ENCODE results near the gene SERGEF.

Gene SERGEF

DNA sequence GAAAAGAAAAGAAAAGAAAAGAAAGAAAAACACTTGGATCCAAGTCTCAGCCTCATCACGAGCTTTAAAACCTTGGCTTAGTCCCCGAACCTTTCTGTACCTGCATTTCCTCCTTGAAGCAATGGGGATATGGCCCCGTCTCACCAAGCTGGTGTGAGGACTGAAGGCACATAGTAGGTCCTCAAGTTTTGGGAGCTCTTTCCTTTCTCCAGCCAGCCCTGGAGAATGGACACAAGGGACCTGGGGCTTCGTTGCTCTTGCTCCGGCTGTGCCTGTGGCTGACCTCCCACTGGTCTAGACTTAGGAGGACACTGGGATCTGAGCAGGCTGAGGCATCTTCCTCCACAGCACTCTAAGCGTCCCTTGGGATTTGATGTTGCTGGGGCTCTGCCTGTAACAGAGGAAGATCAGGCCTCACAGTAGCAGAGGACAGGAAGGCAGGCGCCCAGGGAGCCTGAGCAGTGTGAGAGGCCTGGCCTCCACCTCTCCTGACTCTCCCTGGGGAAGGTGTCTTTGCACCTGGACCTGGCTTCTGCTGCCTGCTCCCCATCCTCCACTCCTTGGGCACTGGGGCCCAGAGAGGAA is 245.5 kb downstream of the SERGEF start:
- H3K4me3 ChIP-seq (ENCODE audit: low read depth, low read length) = no peak overlapping the region
- DNase-seq (ENCODE audit: low read depth) = no peak

DNA sequence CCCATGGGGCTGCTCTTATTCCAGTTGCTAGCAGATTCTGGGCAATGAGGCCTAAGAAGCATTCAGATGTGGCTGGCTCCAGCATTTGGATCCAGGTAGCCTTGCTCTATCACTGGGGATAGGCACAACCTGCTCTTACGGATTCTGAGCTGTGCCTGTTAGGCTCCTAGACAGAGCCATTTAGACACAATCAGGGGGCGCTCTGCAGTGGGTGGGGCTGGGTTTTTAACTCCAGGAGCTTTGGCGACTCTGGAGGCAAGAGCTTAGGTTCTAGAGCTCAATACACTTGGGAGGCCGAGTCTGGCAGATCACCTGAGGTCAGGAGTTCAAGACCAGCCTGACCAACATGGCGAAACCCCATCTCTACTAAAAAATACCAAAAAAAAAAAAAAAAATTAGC is 246.3 kb downstream of the SERGEF start:
- no peak for DNase-seq (ENCODE audit: low read depth)
- no peak overlapping the region for H3K4me3 ChIP-seq (ENCODE audit: low read depth, low read length)

DNA sequence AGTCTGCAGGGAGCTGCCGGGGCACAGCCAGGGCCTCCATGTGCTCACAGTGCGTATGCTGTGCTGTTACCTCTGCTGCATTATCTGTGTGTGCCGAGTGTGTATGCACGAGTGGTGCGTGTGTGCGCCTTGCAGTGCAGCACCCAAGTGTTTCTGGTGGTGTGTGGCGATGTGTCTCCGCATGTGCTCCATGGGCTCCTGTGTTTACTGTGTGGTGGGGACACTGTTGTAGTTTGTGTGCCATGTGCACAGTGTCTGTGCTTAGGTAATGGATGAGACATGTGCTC is 246.8 kb downstream of the SERGEF start:
- H3K4me3 ChIP-seq (ENCODE audit: low read depth, low read length) = no peak overlapping the region
- no peak for DNase-seq (ENCODE audit: low read depth)

DNA sequence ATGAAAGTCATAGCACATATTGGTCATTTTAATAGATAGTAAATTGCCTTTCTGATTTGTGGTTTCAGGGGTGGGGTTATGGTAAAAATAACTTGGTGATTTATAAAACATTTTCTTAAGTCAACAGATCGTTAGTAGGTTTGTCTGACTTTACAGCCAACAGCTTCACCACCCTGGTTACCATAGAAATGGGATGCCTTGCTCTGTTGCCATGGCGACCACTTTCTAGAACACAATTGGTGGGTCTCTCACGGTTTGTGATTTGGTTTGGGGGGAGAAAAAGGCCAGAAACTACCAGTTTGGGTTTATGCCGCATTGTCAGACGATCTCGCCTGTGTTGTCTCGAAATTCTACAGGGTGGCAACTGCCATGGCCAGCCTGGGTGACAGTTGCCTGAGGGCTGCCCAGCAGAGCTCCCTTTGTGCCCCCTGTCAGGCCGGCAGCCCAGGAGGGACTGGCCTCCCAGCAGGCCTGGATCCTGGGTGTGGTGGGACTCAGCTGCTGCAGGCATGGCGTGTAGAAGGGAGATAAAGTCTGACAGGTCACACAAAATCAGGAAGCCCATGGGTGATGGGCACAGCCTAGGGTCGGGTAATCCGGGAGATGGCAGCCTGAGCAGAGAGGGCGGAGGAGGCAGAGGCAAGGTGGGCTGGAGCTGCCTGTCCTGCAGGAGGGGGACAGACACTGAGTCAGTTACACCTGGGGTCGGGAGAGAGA is 247.3 kb downstream of the SERGEF start:
- no peak for DNase-seq (ENCODE audit: low read depth)
- no peak overlapping the region for H3K4me3 ChIP-seq (ENCODE audit: low read depth, low read length)

DNA sequence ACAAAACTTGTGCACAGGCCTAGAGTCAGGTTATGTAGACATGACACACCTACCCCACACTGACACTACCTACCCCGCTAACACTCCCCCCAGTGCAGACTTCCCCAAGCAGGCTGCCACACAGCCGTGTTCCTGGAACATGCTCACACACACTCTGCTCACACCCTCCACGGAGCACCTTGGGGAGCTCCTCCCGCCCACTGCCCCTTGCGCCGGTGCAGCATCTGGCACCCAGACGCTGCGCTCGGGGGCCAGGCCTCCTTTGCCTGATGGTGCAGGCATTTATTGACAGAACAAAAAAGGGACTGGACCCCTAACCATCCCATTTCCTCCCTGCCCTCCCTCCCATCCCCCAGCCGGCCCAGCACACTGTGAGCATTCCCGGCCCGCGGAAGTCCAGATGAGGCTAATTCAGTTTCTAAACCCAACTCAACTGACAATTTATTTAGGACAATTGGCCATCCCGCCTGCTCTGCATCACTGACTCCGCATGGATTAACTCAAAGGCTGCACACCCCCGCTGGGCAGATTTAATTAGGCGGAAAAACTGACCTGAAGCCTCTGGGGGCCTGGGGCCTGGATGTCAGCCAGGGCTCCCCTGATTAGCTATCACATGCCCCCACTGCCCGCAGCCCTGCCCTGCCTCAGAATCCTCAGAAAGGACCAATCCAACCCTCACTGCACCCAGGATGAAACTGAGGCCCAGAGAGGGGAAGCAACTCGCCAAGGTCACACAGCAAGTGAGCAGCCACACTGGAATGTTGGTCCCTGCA is 248.2 kb downstream of the SERGEF start:
- no peak overlapping the region for H3K4me3 ChIP-seq (ENCODE audit: low read depth, low read length)
- no peak for DNase-seq (ENCODE audit: low read depth)

DNA sequence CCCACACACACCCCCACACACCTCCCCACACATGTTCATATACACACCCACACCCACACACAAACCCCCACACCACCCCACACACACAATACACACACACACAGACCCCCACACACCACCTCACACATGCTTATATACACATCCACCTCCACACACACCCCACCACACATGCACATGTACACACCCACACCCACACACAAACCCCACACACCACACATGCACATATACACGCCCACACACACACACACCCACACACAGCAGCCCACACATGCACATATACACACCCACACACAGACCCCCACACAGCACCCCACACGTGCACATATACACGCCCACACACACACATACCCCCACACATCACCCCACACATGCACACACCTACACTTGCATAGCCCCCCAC is 249.1 kb downstream of the SERGEF start:
- H3K4me3 ChIP-seq (ENCODE audit: low read depth, low read length) = no peak overlapping the region
- no peak for DNase-seq (ENCODE audit: low read depth)

DNA sequence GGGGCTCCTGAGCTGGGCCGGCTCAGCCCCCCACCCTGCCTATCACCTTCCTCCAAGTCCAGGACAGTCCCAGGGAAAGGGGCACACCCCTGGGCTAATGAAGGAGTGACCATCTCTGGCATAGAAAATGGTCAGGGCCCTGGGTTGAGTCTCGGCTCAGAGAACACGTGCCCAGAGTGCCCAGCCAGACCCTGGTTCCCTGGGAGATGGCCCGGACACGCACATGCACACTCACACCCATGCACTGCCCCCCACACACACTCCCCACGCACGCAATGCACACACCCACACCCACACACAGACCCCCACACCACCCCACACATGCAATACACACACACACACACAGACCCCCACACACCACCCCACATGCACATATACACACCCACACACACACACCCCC is 249.6 kb downstream of the SERGEF start:
- no peak overlapping the region for H3K4me3 ChIP-seq (ENCODE audit: low read depth, low read length)
- DNase-seq (ENCODE audit: low read depth) = no peak

DNA sequence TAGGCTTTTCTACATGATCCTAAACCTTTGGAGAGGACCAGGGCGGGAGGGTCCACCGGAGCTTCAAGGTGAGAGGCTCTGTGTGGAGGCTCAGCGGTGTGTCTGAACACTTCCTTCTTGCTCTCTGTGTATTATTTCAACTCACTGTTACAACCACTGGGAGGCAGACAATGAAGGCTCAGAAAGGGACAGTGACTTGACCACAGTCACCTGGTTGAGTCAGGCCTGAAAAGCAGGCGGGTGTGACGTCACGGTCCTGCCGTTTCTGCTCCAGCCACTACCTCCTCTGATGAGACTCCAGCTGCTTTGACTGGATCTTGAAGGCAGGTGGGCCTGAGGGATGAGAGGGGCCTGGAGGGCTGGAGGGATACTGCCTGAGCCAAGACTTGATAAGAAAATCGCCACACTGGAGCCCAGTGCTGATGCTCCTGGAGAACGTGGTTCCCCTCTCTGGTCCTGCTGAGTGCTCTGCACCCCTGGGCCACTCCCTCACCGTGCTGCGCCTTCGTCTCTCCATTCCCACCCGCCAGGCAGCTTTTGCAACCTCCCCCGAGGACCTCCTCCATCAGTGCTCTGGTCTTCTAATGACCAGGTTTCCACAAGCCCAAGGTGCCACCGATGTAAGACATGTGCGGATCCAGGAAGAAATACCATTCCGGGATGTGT is 250.4 kb downstream of the SERGEF start:
- no peak for DNase-seq (ENCODE audit: low read depth)

DNA sequence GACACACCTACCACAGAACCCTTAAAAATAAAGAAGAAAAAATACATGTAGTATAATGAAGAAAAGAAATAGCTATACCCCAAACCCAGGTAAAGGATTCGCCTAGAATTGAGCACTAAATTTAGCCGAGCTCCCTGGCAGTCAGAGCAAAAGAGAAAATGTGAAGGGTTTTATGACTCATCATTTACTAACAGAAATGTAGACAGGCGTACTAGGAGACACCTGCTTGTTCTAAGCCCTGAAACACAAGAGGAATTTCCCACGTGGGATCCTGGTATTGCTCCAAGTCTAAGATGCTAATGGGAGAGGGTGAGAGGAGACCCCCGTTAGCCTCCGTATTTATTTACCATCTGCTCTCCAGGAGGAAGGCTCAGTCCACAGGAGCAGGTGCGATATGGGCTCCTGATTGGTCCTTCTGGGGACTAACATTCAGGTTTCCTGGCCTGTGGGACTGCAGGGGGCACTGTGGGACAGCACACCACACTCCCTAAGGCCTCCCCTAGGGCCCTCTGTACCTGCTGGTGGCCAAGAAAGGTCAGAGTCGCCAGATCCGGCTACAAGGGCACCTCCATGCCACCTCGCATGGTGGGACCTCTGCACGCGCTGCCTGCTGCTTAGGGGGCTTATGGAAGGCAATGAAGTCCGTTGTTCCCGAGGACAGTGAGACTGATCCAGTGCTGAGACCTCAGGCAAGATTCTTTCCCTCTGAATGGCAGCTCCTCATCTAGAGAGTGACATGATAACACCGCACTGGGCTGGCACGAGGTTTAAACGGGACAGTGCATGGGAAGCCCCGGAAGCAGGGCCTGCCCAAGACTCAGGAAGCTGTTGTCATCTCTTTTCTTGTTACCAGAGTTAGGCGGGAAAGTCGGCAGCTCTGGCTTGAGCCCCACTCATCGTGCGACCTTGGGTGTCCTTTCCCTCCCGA is 252.5 kb downstream of the SERGEF start:
- H3K4me3 ChIP-seq (ENCODE audit: low read depth, low read length) = no peak overlapping the region
- DNase-seq (ENCODE audit: low read depth) = no peak

More for the DNA sequence above, 250.4 kb downstream of the SERGEF start:
- no peak overlapping the region for H3K4me3 ChIP-seq (ENCODE audit: low read depth, low read length)

DNA sequence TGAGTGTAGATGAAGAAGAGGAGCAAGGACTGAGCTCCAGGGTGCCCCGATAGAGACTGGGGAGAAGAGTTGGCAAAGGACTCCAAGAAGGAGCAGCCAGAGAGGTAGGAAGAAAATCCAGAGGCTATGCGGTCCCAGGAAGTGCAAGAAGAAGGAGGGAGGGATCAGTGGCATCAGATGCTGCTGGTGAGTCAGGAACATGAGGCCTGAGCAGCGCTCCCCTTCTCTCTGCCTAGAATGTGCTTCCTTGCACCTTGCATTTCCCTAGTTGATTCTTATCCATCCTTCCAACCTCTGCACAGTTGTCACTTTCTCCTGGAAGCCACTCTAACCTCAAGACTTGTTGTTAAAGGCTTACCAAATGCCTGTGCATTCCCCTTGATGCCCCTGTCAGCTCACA is 257.0 kb downstream of the SERGEF start:
- no peak for DNase-seq (ENCODE audit: low read depth)
- no peak overlapping the region for H3K4me3 ChIP-seq (ENCODE audit: low read depth, low read length)

DNA sequence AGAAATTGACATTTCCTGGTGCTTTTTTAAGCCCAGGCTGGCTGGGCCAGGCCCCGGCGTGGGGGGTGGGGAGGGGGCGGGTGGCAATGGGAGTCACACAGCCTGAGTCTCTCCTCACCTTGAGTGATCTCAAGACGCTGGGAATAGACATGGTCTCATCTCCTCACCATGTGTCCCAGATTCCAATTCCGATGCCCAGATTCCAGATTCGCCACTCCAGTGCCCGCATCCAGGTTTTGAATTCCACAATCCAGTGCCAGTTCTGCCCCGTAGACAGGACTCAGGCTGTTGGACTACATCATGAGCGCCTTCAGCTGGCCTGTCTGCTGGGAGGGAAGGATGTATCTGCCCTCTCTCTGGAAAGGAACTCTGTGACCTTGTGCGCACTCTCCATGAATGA is 259.2 kb downstream of the SERGEF start:
- no peak overlapping the region for H3K4me3 ChIP-seq (ENCODE audit: low read depth, low read length)
- DNase-seq (ENCODE audit: low read depth) = no peak

DNA sequence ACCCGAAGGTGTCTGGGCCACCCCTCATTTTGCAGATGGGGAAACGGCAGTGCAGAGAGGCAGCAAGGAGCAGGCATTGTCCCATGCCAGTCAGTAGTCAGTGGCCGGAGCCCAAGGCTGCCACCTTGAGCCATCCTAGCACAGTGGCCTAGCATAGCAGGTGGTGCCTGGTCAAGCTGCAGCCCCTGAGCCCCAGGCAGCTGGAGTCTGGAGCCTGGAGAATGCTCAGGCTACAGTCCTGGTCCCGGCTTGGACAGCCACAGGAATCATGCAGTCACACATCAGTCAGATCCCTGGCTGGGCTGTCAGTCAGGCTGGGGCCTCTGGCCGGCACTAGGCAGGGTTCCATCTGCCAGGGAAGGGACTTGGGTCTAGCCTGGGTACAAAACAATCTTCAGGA is 259.7 kb downstream of the SERGEF start:
- no peak overlapping the region for H3K4me3 ChIP-seq (ENCODE audit: low read depth, low read length)
- no peak for DNase-seq (ENCODE audit: low read depth)

DNA sequence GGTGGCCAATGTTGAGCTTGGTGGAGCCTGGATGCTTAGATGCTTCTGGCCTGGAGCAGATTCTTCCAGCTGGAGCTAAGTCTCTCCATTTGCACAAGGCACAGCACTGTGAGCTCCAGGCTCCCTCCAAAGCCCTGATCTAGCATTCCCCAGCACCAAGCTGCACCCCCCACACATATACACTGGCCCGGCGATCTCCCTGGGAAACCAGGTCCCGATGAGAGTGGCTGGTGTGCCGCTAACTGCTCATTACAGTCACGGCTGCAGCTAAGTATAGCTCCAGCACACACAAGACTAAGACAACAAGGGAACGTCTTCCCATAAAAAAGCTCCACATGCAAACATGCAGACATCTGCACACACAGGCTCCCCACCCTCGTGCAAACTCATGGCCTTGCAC is 260.7 kb downstream of the SERGEF start:
- H3K4me3 ChIP-seq (ENCODE audit: low read depth, low read length) = no peak overlapping the region
- no peak for DNase-seq (ENCODE audit: low read depth)

DNA sequence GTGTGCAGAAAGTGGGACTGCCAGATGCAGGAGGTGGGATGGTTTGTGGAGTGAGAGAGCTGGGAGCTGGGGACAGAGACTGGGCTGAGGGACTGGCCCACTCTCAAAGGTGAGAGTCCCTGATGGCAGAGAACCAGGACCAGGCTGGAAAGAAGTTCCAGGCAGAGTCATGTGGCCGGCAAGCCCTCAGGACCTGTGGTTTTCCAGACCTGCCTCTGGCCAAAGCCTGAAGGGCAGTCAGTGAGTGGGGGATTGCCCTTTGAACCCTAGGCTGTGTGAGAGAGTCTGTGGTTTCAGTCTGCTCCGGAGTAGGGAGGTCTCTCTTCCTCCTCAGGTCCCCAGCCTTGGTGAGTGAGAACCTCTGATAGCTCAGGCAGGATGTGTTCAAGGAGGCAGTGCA is 261.3 kb downstream of the SERGEF start:
- no peak for DNase-seq (ENCODE audit: low read depth)
- no peak overlapping the region for H3K4me3 ChIP-seq (ENCODE audit: low read depth, low read length)

DNA sequence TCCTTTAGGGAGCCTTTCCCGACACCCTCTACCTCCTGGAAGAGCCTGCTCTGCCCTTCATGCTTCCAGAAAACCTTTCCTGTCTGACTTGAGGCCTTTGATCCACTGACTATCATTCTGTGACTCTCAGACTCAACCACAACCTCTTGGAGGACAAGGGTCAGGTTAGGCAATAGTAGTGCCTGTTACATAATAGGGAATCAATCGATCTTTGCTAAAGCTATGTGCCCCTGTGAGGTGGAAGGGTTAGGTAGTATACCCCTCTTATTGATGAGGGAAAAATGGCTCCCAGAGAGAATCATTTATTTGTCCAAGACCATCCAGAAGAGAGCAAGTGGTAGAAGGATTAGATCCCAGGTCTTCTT is 262.1 kb downstream of the SERGEF start:
- no peak overlapping the region for H3K4me3 ChIP-seq (ENCODE audit: low read depth, low read length)

DNA sequence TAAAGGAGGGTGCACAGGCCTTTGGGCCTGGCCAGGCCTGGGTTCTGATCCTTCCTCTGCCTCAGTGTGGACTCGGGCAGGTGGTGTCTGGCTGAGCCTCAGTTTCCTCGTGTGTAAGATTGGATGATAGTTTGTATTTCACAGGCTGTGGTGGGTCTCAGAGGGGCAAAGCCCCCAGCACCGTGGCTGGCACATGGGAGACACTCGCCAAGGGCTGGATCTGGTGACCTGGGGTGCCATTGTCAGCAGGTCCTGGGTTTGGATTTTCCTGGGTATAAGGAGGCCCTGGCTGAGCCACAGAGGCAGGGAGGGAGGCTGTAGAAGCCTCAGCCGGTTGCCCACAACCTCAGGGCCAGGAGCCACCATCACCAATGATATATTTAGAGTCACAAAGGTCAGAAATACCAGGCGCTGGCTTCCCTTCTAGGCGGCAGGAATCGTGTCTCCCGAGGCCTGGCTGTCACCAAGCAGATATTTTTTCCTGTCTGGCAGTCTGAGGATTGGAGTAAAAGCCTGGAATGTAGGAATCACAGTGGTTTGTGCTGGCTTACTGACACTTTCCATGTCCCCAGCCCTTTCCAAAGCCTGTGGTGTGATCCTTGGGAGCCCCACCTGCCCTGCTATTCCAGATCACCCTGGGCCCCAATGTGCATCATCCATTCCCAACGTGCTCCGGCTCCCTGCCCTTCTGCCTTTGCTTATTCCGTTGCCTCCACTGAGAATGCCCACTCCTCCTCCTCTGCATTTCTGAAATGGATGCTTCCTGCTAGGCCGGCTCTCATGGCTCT is 262.6 kb downstream of the SERGEF start:
- no peak overlapping the region for H3K4me3 ChIP-seq (ENCODE audit: low read depth, low read length)
- DNase-seq (ENCODE audit: low read depth) = no peak

More for the DNA sequence above, 262.1 kb downstream of the SERGEF start:
- DNase-seq (ENCODE audit: low read depth) = no peak

DNA sequence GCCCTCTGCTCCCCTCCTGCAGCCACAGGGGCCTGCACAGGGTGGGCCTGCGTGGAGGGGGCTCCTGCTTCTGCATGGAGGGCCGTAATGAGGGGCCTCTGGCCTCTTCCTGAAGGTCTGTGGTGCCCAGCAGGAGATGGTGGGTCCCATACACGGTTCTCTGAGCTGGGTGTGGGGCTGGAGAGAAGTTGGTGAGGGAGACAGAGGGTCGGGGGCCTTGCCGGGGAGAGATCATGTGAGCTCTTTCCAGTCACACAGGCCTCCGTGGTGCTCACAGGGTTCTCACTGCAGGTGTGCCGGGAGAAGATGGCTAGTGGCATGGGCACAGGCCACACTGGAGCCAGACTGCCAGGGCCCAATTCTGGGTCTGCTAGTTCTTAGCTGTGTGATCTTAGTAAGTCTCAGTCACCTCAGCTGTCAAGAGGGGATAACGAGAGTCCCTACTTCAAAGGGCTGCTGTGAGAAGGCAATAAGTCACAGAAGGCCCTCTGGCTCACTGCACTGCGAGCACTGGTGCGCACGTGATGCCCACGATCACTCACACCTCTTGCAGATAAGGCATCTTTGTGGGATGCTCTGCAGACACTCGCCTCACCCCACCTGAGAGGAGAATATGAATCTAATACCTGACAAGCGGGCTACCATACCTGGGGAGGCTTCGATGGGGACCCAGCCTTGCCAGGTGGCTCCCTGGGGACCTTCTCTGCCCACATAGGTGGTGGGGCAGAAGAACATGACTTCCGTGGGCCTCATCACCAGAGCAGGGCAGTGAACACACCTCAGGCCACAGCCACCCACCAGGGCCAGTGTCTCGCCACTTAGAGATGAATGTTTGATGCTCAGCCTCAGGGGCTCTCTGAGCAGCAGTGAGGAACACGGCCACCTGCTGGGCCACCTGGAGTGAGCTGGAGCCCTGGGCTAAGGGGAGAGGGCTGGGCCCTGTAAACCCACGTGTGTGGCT is 263.8 kb downstream of the SERGEF start:
- H3K4me3 ChIP-seq (ENCODE audit: low read depth, low read length) = no peak overlapping the region
- no peak for DNase-seq (ENCODE audit: low read depth)

DNA sequence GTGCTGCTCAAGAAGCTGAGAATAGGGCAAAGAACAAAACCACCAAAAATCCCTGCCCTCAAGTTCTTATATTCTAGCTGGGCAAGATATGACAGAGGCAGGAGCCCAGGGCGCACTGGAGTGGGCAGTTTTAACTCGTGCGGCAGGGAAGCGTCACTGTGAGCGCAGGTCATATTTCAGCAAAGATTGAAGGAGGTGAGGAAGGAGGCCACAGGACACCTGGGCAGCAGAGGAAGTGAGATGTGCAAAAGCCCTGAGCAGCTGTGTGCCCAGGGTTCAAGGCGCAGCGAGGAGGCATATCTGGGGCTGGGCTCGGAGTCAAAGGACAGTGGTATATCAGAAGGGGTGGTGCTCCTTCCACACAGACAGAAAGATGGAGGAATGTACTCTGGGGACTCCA is 264.8 kb downstream of the SERGEF start:
- no peak for DNase-seq (ENCODE audit: low read depth)
- no peak overlapping the region for H3K4me3 ChIP-seq (ENCODE audit: low read depth, low read length)
